ENCODE data around the gene PID1. TPM values are rescaled to one million over a fixed set of nuclear protein-coding genes. Genes with fewer than 3 reads are reported as not detected.

PID1 gene
- total and polyA plus RNA-seq, 7 donors, result 19.7 to 83.6 (median 67.3) TPM

- H3K4me3 ChIP-seq, result no peak overlapping the region
- H3K36me3 ChIP-seq, result no peaks in the 10 kb centered on the region
- TF ChIP-seq POLR2AphosphoS5 (IDR thresholded peaks at IDR 0.05) (peak in 1 of 4 donors; percentile 7), EP300 (IDR thresholded peaks at IDR 0.05) (no peak), POLR2A (IDR thresholded peaks at IDR 0.05) (no peak), CTCF (IDR thresholded peaks at IDR 0.05) (no peak)
- H3K27me3 ChIP-seq, result no peaks in the 10 kb centered on the region
- no peak for DNase-seq
- 93 to 95% methylated on average over 2 of the region's 2 CpGs for whole genome bisulfite sequencing, 2 donors
- H3K4me1 ChIP-seq, result no peaks in the 10 kb centered on the region
- H3K9me3 ChIP-seq, result peaks cover 0 to 12% (median 2%) of the 10 kb centered on the region in 4 donors
- no peak overlapping the region for H3K27ac ChIP-seq
- intact Hi-C loops (cut with DNase I), result no loop called here
Measured at GRCh38 chr2:229244975-229245374, 26.1 kb downstream of the PID1 start.

GRCh38 chr2:229243890-229244560 lies 27.1 kb downstream of the PID1 start:
- Histone ChIP-seq H3K27me3 (no peaks in the 10 kb centered on the region), H3K9me3 (peaks cover 0 to 12% (median 2%) of the 10 kb centered on the region in 4 donors), H3K36me3 (no peaks in the 10 kb centered on the region), H3K27ac (peak overlapping the region in 1 of 4 donors; percentile 3), H3K4me3 (no peak overlapping the region), H3K4me1 (no peaks in the 10 kb centered on the region)
- TF ChIP-seq CTCF (IDR thresholded peaks at IDR 0.05) (no peak), POLR2A (IDR thresholded peaks at IDR 0.05) (no peak), POLR2AphosphoS5 (IDR thresholded peaks at IDR 0.05) (no peak), EP300 (IDR thresholded peaks at IDR 0.05) (no peak)
- intact Hi-C loops (cut with DNase I), result no loop called here
- no peak for DNase-seq
- 70% methylated on average over 2 of the region's 2 CpGs for WGBS, 2 donors

GRCh38 chr2:229240984-229241491 lies 30.0 kb downstream of the PID1 start:
- Histone ChIP-seq H3K27ac (peak overlapping the region in 1 of 4 donors; percentile 12), H3K4me1 (no peaks in the 10 kb centered on the region), H3K27me3 (no peaks in the 10 kb centered on the region), H3K9me3 (peaks cover 0 to 12% (median 2%) of the 10 kb centered on the region in 4 donors), H3K36me3 (no peaks in the 10 kb centered on the region), H3K4me3 (no peak overlapping the region)
- TF ChIP-seq POLR2AphosphoS5 (IDR thresholded peaks at IDR 0.05) (peak in 3 of 4 donors; percentile 7 to 58 (median 55)), EP300 (IDR thresholded peaks at IDR 0.05) (no peak)
- DNase-seq, result no peak
- intact Hi-C loops (cut with DNase I), result no loop called here

- TF ChIP-seq POLR2A (IDR thresholded peaks at IDR 0.05) (no peak), POLR2AphosphoS5 (IDR thresholded peaks at IDR 0.05) (no peak), EP300 (IDR thresholded peaks at IDR 0.05) (no peak), CTCF (IDR thresholded peaks at IDR 0.05) (no peak)
Measured at GRCh38 chr2:229239021-229239420, 32.1 kb downstream of the PID1 start.

DNA sequence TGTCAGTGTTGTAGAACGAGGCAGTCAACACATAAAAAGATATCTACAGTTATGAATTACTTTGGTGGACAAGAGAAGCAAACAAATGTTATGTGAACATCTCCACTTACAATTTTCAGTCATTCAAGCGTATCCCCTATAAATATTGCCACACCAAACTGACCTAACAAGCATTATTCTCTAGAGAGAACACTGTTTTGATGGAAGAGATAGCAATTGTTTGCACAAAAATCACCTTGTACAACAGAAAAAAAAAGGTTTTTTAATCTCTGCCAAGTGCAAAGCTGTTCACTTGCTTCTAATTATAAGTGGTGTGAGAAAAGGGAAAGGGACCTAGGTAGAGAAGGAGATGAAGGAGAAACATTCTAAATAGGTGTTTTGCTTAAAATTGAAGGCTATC lies 33.8 kb downstream of the PID1 start:
- Histone ChIP-seq H3K36me3 (no peaks in the 10 kb centered on the region), H3K4me3 (no peak overlapping the region), H3K27me3 (no peaks in the 10 kb centered on the region), H3K4me1 (no peaks in the 10 kb centered on the region), H3K27ac (no peak overlapping the region), H3K9me3 (peaks cover 0 to 12% (median 2%) of the 10 kb centered on the region in 4 donors)
- TF ChIP-seq EP300 (IDR thresholded peaks at IDR 0.05) (no peak), CTCF (IDR thresholded peaks at IDR 0.05) (no peak), POLR2AphosphoS5 (IDR thresholded peaks at IDR 0.05) (no peak), POLR2A (IDR thresholded peaks at IDR 0.05) (no peak)
- intact Hi-C loops (cut with DNase I), result no loop called here
- no peak for DNase-seq
- WGBS, 2 donors, result 39 to 49% methylated on average over 2 of the region's 2 CpGs

More at GRCh38 chr2:229239021-229239420, 32.1 kb downstream of the PID1 start:
- no peak overlapping the region for H3K27ac ChIP-seq
- H3K27me3 ChIP-seq, result no peaks in the 10 kb centered on the region
- intact Hi-C loops (cut with DNase I), result no loop called here
- H3K4me1 ChIP-seq, result no peaks in the 10 kb centered on the region
- WGBS, 2 donors, result 56 to 67% methylated on average over 2 of the region's 2 CpGs
- peaks cover 0 to 12% (median 2%) of the 10 kb centered on the region in 4 donors for H3K9me3 ChIP-seq
- H3K4me3 ChIP-seq, result no peak overlapping the region
- no peaks in the 10 kb centered on the region for H3K36me3 ChIP-seq
- DNase-seq, result no peak

Data from sigmoid colon (tissue), 7 donors.